ENCODE data around the gene CNTNAP5.

Gene CNTNAP5

DNA sequence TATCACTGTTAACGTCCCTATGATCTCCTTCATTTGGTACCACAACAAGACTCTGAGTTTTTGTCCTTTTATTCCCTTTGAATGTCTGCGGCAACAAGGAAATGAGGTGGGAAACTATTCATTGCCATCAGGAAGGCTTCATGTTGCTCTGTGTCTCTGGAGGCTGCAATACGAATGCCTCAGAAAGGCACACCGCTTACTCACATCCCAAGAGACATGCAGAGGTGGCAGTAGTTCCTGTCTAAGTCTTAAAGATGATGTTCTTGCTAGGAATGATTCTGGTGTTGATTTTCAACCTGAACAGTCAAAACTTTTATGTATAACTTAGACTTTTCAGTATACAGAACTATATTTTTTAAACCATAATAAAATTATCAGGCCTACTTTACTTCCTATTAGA, 24.0 kb downstream of the CNTNAP5 start:
- DNase-seq (ENCODE audit: low read depth): no peak
- H3K4me3 ChIP-seq (ENCODE audit: control insufficient read depth, low read depth, low read length): no peak overlapping the region
- TF ChIP-seq CTCF (conservative IDR thresholded peaks at IDR 0.05; ENCODE audit: control insufficient read depth, insufficient read depth, low read depth, low read length): no peak

GRCh38 chr2:124050833-124051497, 25.9 kb downstream of the CNTNAP5 start:
- no peak overlapping the region for H3K4me3 ChIP-seq (ENCODE audit: control insufficient read depth, low read depth, low read length)
- TF ChIP-seq CTCF (conservative IDR thresholded peaks at IDR 0.05; ENCODE audit: control insufficient read depth, insufficient read depth, low read depth, low read length): no peak
- DNase-seq (ENCODE audit: low read depth): no peak

DNA sequence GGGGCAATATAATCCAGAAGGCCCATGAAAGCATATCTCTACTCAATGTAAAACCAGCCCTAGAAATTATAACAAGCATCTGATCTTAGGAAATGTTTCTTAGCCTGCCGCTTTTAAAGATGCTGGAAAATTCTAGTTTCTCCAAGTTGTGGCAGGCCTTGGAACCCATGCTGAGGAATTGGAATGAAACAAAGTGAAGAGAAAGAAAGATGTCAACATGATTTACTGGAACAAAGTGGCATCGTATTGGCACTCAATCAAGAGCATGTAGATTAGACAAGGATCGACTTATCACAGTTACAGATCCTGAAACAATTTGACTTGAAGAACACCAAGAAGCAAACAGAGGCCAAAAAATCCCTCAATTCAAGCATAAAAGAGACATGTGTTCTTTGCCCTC, 28.7 kb downstream of the CNTNAP5 start:
- no peak for DNase-seq (ENCODE audit: low read depth)
- H3K4me3 ChIP-seq (ENCODE audit: control insufficient read depth, low read depth, low read length): no peak overlapping the region
- TF ChIP-seq CTCF (conservative IDR thresholded peaks at IDR 0.05; ENCODE audit: control insufficient read depth, insufficient read depth, low read depth, low read length): no peak

- no peak for DNase-seq (ENCODE audit: low read depth)
- no peak overlapping the region for H3K4me3 ChIP-seq (ENCODE audit: control insufficient read depth, low read depth, low read length)
- TF ChIP-seq CTCF (conservative IDR thresholded peaks at IDR 0.05; ENCODE audit: control insufficient read depth, insufficient read depth, low read depth, low read length): no peak
These were observed 38.5 kb downstream of the CNTNAP5 start for GRCh38 chr2:124063596-124063995.

GRCh38 chr2:124065636-124066035, 40.5 kb downstream of the CNTNAP5 start:
- TF ChIP-seq CTCF (conservative IDR thresholded peaks at IDR 0.05; ENCODE audit: control insufficient read depth, insufficient read depth, low read depth, low read length): no peak
- DNase-seq (ENCODE audit: low read depth): no peak
- H3K4me3 ChIP-seq (ENCODE audit: control insufficient read depth, low read depth, low read length): no peak overlapping the region

DNA sequence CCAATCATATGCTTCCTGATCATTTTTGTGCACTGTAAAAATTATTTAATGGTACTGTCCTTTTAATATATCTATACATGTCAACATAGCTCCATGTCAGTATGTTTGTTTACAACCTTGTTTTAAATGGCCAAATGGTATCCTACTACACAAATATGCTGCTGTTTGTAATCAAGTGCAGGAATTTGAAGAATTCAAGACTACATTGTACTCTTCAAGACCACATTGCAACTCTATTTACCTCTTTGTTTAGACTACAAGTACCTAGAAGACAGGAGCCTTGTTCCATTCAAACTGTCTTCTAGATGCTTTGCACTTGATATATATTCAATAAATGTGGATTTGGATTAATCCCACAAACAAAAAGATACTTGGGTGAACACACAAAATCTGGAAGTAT, 41.7 kb downstream of the CNTNAP5 start:
- DNase-seq (ENCODE audit: low read depth): no peak
- no peak overlapping the region for H3K4me3 ChIP-seq (ENCODE audit: control insufficient read depth, low read depth, low read length)
- TF ChIP-seq CTCF (conservative IDR thresholded peaks at IDR 0.05; ENCODE audit: control insufficient read depth, insufficient read depth, low read depth, low read length): no peak

- DNase-seq (ENCODE audit: low read depth): no peak
- no peak for TF ChIP-seq CTCF (conservative IDR thresholded peaks at IDR 0.05; ENCODE audit: control insufficient read depth, insufficient read depth, low read depth, low read length)
- no peak overlapping the region for H3K4me3 ChIP-seq (ENCODE audit: control insufficient read depth, low read depth, low read length)
These were observed 54.0 kb downstream of the CNTNAP5 start for GRCh38 chr2:124079045-124079444.
